Activated CD8-positive, alpha-beta T cell treated with anti-CD3 and anti-CD28 coated beads, Interleukin-2, amount 10 ng/mL, durations not matched to agents 7 days and 5 days (primary cell): Measurements from ENCODE around the gene MEIKIN. TPM values are rescaled to one million over a fixed set of nuclear protein-coding genes. Genes with fewer than 3 reads are reported as not detected.
"Not testable (repeated sequence)": the region's sequence is repeated elsewhere in the genome, so short reads cannot be mapped to it uniquely, and the experiment has no call there.

Experiments used
- ATAC-seq: fragments of 150-1000 bp; cut with Tn5 transposase; one replicate; pipeline ENCODE4 v1.10.0; 2021; ENCODE audit warnings: moderate library complexity
- CTCF ChIA-PET: fragments of 350-600 bp; sonication (Branson Sonifier 250); formaldehyde crosslinking; loops from one replicate; lab custom pipeline; 2021; ENCODE audit warnings: antibody characterized with exemption; lab: Charles Lee
- POLR2A ChIA-PET: fragments of 350-600 bp; sonication (Branson Sonifier 250); formaldehyde crosslinking; loops from one replicate; lab custom pipeline; 2021; ENCODE audit warnings: antibody characterized with exemption; lab: Charles Lee
- DNase-seq: peaks from one replicate; pipeline ENCODE4 v3.0.0-alpha.2; 2020
- H3K27ac Mint-ChIP-seq: one replicate; pipeline ENCODE4 v1.8.0; 2021; ENCODE audit warnings: mild to moderate bottlenecking, mixed read lengths
- H3K27me3 Mint-ChIP-seq: one replicate; pipeline ENCODE4 v1.8.0; 2021; ENCODE audit warnings: low read depth, mixed read lengths
- H3K36me3 Mint-ChIP-seq: one replicate; pipeline ENCODE4 v1.8.0; 2021; ENCODE audit warnings: low read depth, mixed read lengths
- H3K4me1 Mint-ChIP-seq: one replicate; pipeline ENCODE4 v1.8.0; 2021; ENCODE audit warnings: low read depth, mixed read lengths
- H3K4me3 Mint-ChIP-seq: one replicate; pipeline ENCODE4 v1.8.0; 2021; ENCODE audit warnings: mild to moderate bottlenecking, mixed read lengths
- H3K9me3 Mint-ChIP-seq: one replicate; pipeline ENCODE4 v1.8.0; 2022; ENCODE audit warnings: mixed read lengths; ENCODE audit not compliant: insufficient read depth
- total RNA-seq, 2 experiments: library from RNA; stranded (reverse); gene quantifications; one replicate each; pipeline ENCODE4 v1.2.3, GENCODE V29; 2021

MEIKIN gene
- total RNA-seq, 2 experiments from 2014 or later = not detected

GRCh38 chr5:131778141-131778540 is 167.3 kb downstream of the MEIKIN start:
- ATAC-seq, H3K27me3 Mint-ChIP-seq, CTCF ChIA-PET, H3K9me3 Mint-ChIP-seq, H3K27ac Mint-ChIP-seq, H3K4me1 Mint-ChIP-seq, DNase-seq, POLR2A ChIA-PET, H3K4me3 Mint-ChIP-seq: not testable (repeated sequence)
- peaks cover 23% of the 10 kb centered on the region for H3K36me3 Mint-ChIP-seq

- CTCF ChIA-PET = no interaction called here
- peaks cover 21% of the 10 kb centered on the region for H3K36me3 Mint-ChIP-seq
- ATAC-seq = no peak
These were observed 169.0 kb downstream of the MEIKIN start for GRCh38 chr5:131776450-131776849.

GRCh38 chr5:131774652-131775367 is 170.7 kb downstream of the MEIKIN start:
- CTCF ChIA-PET = interaction anchor here (0.7 to 1.3 kb wide), 3 partner anchors 20 to 288 kb away, joined by 3 to 4 read pairs (median 3); no protein-coding TSS in a partner anchor
- Mint-ChIP-seq H3K36me3 (peaks cover 11% of the 10 kb centered on the region), H3K27me3 (no peaks in the 10 kb centered on the region), H3K4me1 (peaks cover 3% of the 10 kb centered on the region), H3K27ac (no peak overlapping the region), H3K9me3 (no peaks in the 10 kb centered on the region), H3K4me3 (no peak overlapping the region)
- DNase-seq (no peak), ATAC-seq (no peak)
- POLR2A ChIA-PET = interaction anchor here (0.5 kb wide), 1 partner anchor 54 kb away, joined by 3 read pairs; no protein-coding TSS in a partner anchor

More at GRCh38 chr5:131776450-131776849, 169.0 kb downstream of the MEIKIN start:
- DNase-seq = no peak
- Mint-ChIP-seq H3K27ac (no peak overlapping the region), H3K27me3 (no peaks in the 10 kb centered on the region), H3K9me3 (no peaks in the 10 kb centered on the region), H3K4me1 (peaks cover 3% of the 10 kb centered on the region), H3K4me3 (no peak overlapping the region)
- POLR2A ChIA-PET = no interaction called here

GRCh38 chr5:131773805-131774204 is 171.7 kb downstream of the MEIKIN start:
- H3K36me3 Mint-ChIP-seq = peaks cover 11% of the 10 kb centered on the region
- POLR2A ChIA-PET = no interaction called here

GRCh38 chr5:131771692-131772091 is 173.8 kb downstream of the MEIKIN start:
- H3K4me3 Mint-ChIP-seq = no peak overlapping the region

More at GRCh38 chr5:131773805-131774204, 171.7 kb downstream of the MEIKIN start:
- no peak for ATAC-seq
- CTCF ChIA-PET = interaction anchor here (0.7 to 1.3 kb wide), 3 partner anchors 19 to 289 kb away, joined by 3 to 4 read pairs (median 3); no protein-coding TSS in a partner anchor
- Mint-ChIP-seq H3K4me3 (no peak overlapping the region), H3K27me3 (no peaks in the 10 kb centered on the region), H3K4me1 (peaks cover 3% of the 10 kb centered on the region), H3K27ac (no peak overlapping the region), H3K9me3 (no peaks in the 10 kb centered on the region)
- no peak for DNase-seq

GRCh38 chr5:131769961-131770360 is 175.5 kb downstream of the MEIKIN start:
- no peaks in the 10 kb centered on the region for H3K27me3 Mint-ChIP-seq
- peaks cover 2% of the 10 kb centered on the region for H3K9me3 Mint-ChIP-seq
- POLR2A ChIA-PET = no interaction called here
- no peak overlapping the region for H3K4me3 Mint-ChIP-seq
- no peak for DNase-seq
- H3K27ac Mint-ChIP-seq = no peak overlapping the region
- H3K4me1 Mint-ChIP-seq = no peaks in the 10 kb centered on the region
- H3K36me3 Mint-ChIP-seq = peaks cover 21% of the 10 kb centered on the region
- ATAC-seq = no peak
- CTCF ChIA-PET = no interaction called here

More at GRCh38 chr5:131771692-131772091, 173.8 kb downstream of the MEIKIN start:
- DNase-seq (no peak), ATAC-seq (no peak)
- Mint-ChIP-seq H3K36me3 (peaks cover 9% of the 10 kb centered on the region), H3K27me3 (no peaks in the 10 kb centered on the region), H3K4me1 (no peaks in the 10 kb centered on the region), H3K9me3 (no peaks in the 10 kb centered on the region), H3K27ac (no peak overlapping the region)
- ChIA-PET CTCF (no interaction called here), POLR2A (no interaction called here)

GRCh38 chr5:131769336-131769735 is 176.1 kb downstream of the MEIKIN start:
- no peak overlapping the region for H3K4me3 Mint-ChIP-seq
- peaks cover 5% of the 10 kb centered on the region for H3K9me3 Mint-ChIP-seq
- POLR2A ChIA-PET = no interaction called here
- no peak overlapping the region for H3K27ac Mint-ChIP-seq
- no peaks in the 10 kb centered on the region for H3K27me3 Mint-ChIP-seq
- H3K36me3 Mint-ChIP-seq = peaks cover 26% of the 10 kb centered on the region
- no peak for DNase-seq
- no peak for ATAC-seq
- H3K4me1 Mint-ChIP-seq = no peaks in the 10 kb centered on the region
- CTCF ChIA-PET = no interaction called here

- CTCF ChIA-PET = no interaction called here
- no peak for ATAC-seq
- no peak overlapping the region for H3K27ac Mint-ChIP-seq
These were observed 177.6 kb downstream of the MEIKIN start for GRCh38 chr5:131767891-131768290.

GRCh38 chr5:131766689-131767088 is 178.8 kb downstream of the MEIKIN start:
- Mint-ChIP-seq H3K4me1 (no peaks in the 10 kb centered on the region), H3K9me3 (peaks cover 8% of the 10 kb centered on the region), H3K36me3 (peaks cover 42% of the 10 kb centered on the region), H3K27ac (no peak overlapping the region), H3K4me3 (no peak overlapping the region), H3K27me3 (no peaks in the 10 kb centered on the region)
- CTCF ChIA-PET = no interaction called here
- ATAC-seq (no peak), DNase-seq (no peak)
- POLR2A ChIA-PET = no interaction called here

More at GRCh38 chr5:131767891-131768290, 177.6 kb downstream of the MEIKIN start:
- peaks cover 5% of the 10 kb centered on the region for H3K9me3 Mint-ChIP-seq
- POLR2A ChIA-PET = interaction anchor here (0.6 to 0.7 kb wide), 2 partner anchors 157 to 602 kb away, joined by 3 to 6 read pairs; no protein-coding TSS in a partner anchor
- H3K4me3 Mint-ChIP-seq = no peak overlapping the region
- H3K36me3 Mint-ChIP-seq = peaks cover 31% of the 10 kb centered on the region
- no peak for DNase-seq
- no peaks in the 10 kb centered on the region for H3K4me1 Mint-ChIP-seq
- no peaks in the 10 kb centered on the region for H3K27me3 Mint-ChIP-seq

- POLR2A ChIA-PET = no interaction called here
- CTCF ChIA-PET = interaction anchor here (0.9 kb wide), 1 partner anchor 18 kb away, joined by 3 read pairs; no protein-coding TSS in a partner anchor
These were observed 180.2 kb downstream of the MEIKIN start for GRCh38 chr5:131765261-131765660.

GRCh38 chr5:131763968-131764367 is 181.5 kb downstream of the MEIKIN start:
- CTCF ChIA-PET = no interaction called here
- DNase-seq (no peak), ATAC-seq (no peak)
- peaks cover 6% of the 10 kb centered on the region for H3K4me1 Mint-ChIP-seq
- peaks cover 12% of the 10 kb centered on the region for H3K9me3 Mint-ChIP-seq
- peaks cover 53% of the 10 kb centered on the region for H3K36me3 Mint-ChIP-seq
- H3K27ac Mint-ChIP-seq = no peak overlapping the region
- H3K4me3 Mint-ChIP-seq = no peak overlapping the region
- no peaks in the 10 kb centered on the region for H3K27me3 Mint-ChIP-seq
- POLR2A ChIA-PET = no interaction called here

More at GRCh38 chr5:131765261-131765660, 180.2 kb downstream of the MEIKIN start:
- H3K9me3 Mint-ChIP-seq = peaks cover 12% of the 10 kb centered on the region
- no peak for ATAC-seq
- DNase-seq = no peak
- no peaks in the 10 kb centered on the region for H3K4me1 Mint-ChIP-seq
- H3K36me3 Mint-ChIP-seq = peaks cover 47% of the 10 kb centered on the region
- H3K27me3 Mint-ChIP-seq = no peaks in the 10 kb centered on the region
- H3K4me3 Mint-ChIP-seq = no peak overlapping the region
- H3K27ac Mint-ChIP-seq = no peak overlapping the region

GRCh38 chr5:131760793-131761192 is 184.7 kb downstream of the MEIKIN start:
- Mint-ChIP-seq H3K4me3 (no peak overlapping the region), H3K27ac (no peak overlapping the region), H3K9me3 (peaks cover 12% of the 10 kb centered on the region), H3K36me3 (peaks cover 47% of the 10 kb centered on the region), H3K27me3 (no peaks in the 10 kb centered on the region), H3K4me1 (peaks cover 12% of the 10 kb centered on the region)
- ChIA-PET POLR2A (no interaction called here), CTCF (no interaction called here)
- no peak for DNase-seq
- ATAC-seq = no peak
